Natural killer cell treated with Interleukin-12 subunit alpha and Interleukin-12 subunit beta and Interleukin-15 and Interleukin-18, amount 100 ng/mL, for 72 hours (primary cell): ENCODE results near the gene CCDC158. TPM values are rescaled to one million over a fixed set of nuclear protein-coding genes. Genes with fewer than 3 reads are reported as not detected.
A peak's percentile ranks its signal among the peaks of the same experiment; 100 is the strongest.

Experiments
- ATAC-seq, 2 donors: fragments of 150-1000 bp; cut with Tn5 transposase in 1 of 2; sonication (Bioruptor Pico), chemical (Tn5 transposase) in 1 of 2; 2 replicates each; pipeline ENCODE4 v1.10.0; 2021
- DNase-seq: peaks from one replicate; pipeline ENCODE4 v3.0.0; 2022; ENCODE audit warnings: low spot score
- H3K27ac Mint-ChIP-seq, 2 donors: 1 replicate in 1 of 2; 2 replicates in 1 of 2; pipeline ENCODE4 v1.8.0; 2022; ENCODE audit warnings: mixed read lengths in 2 of 2, mild to moderate bottlenecking in 1 of 2, moderate library complexity in 1 of 2
- H3K27me3 Mint-ChIP-seq, 2 donors: 1 replicate in 1 of 2; 2 replicates in 1 of 2; pipeline ENCODE4 v1.8.0; 2022; ENCODE audit warnings: mixed read lengths in 2 of 2
- H3K36me3 Mint-ChIP-seq: one replicate; pipeline ENCODE4 v1.8.0; 2022; ENCODE audit warnings: mixed read lengths
- H3K4me1 Mint-ChIP-seq, 2 donors: 1 replicate in 1 of 2; 2 replicates in 1 of 2; pipeline ENCODE4 v1.8.0; 2022; ENCODE audit warnings: low read depth in 2 of 2, mixed read lengths in 2 of 2, mild to moderate bottlenecking in 1 of 2
- H3K4me3 Mint-ChIP-seq: one replicate; pipeline ENCODE4 v1.8.0; 2022; ENCODE audit warnings: mixed read lengths
- H3K9me3 Mint-ChIP-seq: 2 replicates; pipeline ENCODE4 v1.8.0; 2022; ENCODE audit warnings: mixed read lengths
- total RNA-seq, 2 donors: library from RNA; stranded (reverse); gene quantifications; one replicate each; pipeline ENCODE4 v1.2.3, GENCODE V29; 2022

The CCDC158 gene
- total RNA-seq, 2 donors from 2014 or later = not detected

DNA sequence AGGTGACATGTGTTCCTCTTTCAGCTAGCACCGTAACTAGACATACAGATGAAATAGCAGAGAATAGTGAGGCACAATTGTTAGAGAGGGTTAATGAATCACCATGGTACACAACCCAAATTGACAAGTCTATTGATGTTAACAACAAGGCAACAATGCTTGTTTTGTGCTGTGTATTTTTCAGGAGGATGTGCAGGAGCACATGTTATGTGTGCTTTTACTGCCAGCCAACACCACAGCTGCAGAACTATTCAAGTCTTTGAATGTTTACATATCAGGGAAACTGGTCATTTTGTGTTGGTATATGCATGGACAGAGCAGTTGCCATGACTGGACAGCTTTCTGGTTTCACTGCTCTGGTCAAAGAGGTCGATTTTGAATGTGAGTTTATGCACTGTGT is 81.6 kb downstream of the CCDC158 start:
- peaks cover 0 to 17% of the 10 kb centered on the region in 2 donors for H3K27me3 Mint-ChIP-seq
- no peak overlapping the region for H3K4me3 Mint-ChIP-seq
- H3K9me3 Mint-ChIP-seq = no peaks in the 10 kb centered on the region
- no peak overlapping the region for H3K27ac Mint-ChIP-seq
- no peaks in the 10 kb centered on the region for H3K4me1 Mint-ChIP-seq
- ATAC-seq (no peak), DNase-seq (no peak)
- H3K36me3 Mint-ChIP-seq = no peaks in the 10 kb centered on the region

DNA sequence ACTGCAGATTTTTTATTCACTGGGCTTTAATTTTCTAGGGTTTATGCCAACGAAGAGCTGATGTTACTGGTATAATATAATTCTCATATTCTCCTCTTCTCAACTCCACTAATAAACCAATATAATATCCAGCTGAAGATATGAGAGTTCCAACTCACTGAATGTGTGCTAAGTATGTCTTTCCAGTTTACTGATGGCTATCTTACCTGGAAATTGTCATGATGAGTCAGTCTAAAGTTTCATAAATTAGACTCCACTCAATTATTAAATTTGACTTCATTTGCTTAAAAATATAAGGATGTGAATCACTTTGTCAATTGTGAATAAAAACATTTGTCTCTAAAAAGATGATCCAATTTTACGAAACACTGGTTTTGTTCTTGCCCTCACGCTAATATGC is 86.1 kb downstream of the CCDC158 start:
- DNase-seq (no peak), ATAC-seq (no peak)
- Mint-ChIP-seq H3K27ac (no peak overlapping the region), H3K4me3 (no peak overlapping the region), H3K36me3 (no peaks in the 10 kb centered on the region), H3K9me3 (no peaks in the 10 kb centered on the region), H3K27me3 (peaks cover 7 to 17% of the 10 kb centered on the region in 2 donors), H3K4me1 (no peaks in the 10 kb centered on the region)

DNA sequence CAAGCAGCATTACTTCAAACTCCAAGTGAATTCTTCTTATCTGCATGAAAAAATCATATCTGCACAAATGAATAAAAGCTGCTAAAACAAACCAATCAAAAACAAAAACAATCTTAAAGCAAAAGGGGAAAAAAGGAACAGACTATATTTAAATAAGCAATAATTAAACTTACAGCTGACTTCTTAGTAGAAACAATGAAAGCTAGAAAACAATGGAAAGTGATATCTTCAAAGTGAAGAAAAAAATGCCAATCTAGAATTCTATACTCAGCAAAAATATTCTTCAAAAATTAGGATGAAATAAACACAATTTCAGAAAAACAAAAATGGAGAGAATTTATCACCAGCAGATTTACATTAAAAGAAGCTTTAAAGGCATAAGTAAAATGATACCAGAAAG is 94.4 kb downstream of the CCDC158 start:
- H3K4me3 Mint-ChIP-seq = no peak overlapping the region
- DNase-seq (no peak), ATAC-seq (no peak)
- peaks cover 0 to 2% of the 10 kb centered on the region in 2 donors for H3K27me3 Mint-ChIP-seq
- H3K4me1 Mint-ChIP-seq = peaks cover 3 to 6% of the 10 kb centered on the region in 2 donors
- H3K36me3 Mint-ChIP-seq = peaks cover 27% of the 10 kb centered on the region
- peak overlapping the region in 1 of 2 donors; percentile 58 for H3K27ac Mint-ChIP-seq
- peaks cover 4% of the 10 kb centered on the region for H3K9me3 Mint-ChIP-seq

DNA sequence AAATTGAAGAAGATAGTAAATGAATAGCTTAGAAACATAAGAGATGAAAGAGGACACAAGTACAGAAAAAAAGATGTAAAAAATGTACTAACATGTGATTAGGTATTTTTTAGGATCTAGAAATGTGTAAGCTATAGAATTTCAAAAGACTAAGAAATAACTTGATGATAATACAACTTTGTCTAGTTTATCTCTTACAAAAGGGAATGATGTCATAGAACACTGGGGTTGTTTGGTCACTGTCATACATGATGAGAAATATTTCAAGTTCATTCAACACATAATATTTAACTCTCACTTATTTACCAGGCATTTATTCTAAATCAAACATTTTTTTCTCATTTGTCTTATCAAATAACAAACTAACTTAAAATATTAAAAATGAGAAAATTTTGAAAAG is 95.9 kb downstream of the CCDC158 start:
- peaks cover 3 to 6% of the 10 kb centered on the region in 2 donors for H3K4me1 Mint-ChIP-seq
- H3K27ac Mint-ChIP-seq = no peak overlapping the region
- H3K36me3 Mint-ChIP-seq = peaks cover 33% of the 10 kb centered on the region
- H3K9me3 Mint-ChIP-seq = peaks cover 4% of the 10 kb centered on the region
- no peak for ATAC-seq
- H3K27me3 Mint-ChIP-seq = peaks cover 0 to 6% of the 10 kb centered on the region in 2 donors
- DNase-seq = no peak
- H3K4me3 Mint-ChIP-seq = no peak overlapping the region

DNA sequence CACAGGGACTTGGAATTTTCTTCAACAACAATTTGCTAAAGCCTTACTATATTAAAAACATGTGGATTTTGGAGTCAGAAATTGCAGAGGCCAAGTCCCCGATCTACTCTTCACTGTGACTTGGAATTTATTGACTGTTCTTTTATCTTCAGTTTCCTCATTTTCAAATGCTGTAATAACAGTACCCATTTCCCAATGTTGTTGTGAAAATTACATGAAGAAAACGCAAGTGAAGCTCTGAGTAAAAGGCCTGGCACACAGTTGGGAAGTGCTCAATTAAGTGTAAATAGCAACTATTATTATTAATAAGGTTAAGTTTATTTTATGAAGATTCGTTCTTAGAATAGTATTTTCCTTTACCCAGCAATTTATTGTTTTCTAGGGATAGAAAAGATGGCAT is 98.7 kb downstream of the CCDC158 start:
- Mint-ChIP-seq H3K27ac (no peak overlapping the region), H3K27me3 (peaks cover 3 to 21% of the 10 kb centered on the region in 2 donors), H3K4me3 (no peak overlapping the region), H3K4me1 (peaks cover 3 to 6% of the 10 kb centered on the region in 2 donors), H3K9me3 (peaks cover 4% of the 10 kb centered on the region), H3K36me3 (peaks cover 36% of the 10 kb centered on the region)
- ATAC-seq = no peak
- no peak for DNase-seq

DNA sequence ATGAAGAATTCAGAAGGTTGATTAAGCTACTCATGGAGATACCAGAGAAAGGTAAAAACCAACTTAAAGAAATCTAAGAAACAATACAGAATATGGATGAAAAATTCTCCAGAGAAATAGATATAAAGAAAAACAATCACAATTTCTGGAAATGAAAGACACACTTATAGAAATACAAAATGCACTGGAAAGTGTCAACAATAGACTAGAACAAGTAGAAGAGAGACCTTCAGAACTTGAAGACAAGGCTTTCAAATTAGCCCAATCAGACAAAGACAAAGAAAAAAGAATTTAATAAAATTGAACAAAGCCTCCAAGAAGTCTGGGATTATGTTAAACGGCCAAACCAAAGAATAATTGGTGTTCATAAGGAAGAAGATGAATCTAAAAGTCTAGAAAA is 104.8 kb downstream of the CCDC158 start:
- H3K4me3 Mint-ChIP-seq = no peak overlapping the region
- H3K9me3 Mint-ChIP-seq = peaks cover 7% of the 10 kb centered on the region
- DNase-seq = no peak
- peaks cover 9 to 26% of the 10 kb centered on the region in 2 donors for H3K27me3 Mint-ChIP-seq
- no peak for ATAC-seq
- no peaks in the 10 kb centered on the region for H3K4me1 Mint-ChIP-seq
- no peak overlapping the region for H3K27ac Mint-ChIP-seq
- peaks cover 37% of the 10 kb centered on the region for H3K36me3 Mint-ChIP-seq

DNA sequence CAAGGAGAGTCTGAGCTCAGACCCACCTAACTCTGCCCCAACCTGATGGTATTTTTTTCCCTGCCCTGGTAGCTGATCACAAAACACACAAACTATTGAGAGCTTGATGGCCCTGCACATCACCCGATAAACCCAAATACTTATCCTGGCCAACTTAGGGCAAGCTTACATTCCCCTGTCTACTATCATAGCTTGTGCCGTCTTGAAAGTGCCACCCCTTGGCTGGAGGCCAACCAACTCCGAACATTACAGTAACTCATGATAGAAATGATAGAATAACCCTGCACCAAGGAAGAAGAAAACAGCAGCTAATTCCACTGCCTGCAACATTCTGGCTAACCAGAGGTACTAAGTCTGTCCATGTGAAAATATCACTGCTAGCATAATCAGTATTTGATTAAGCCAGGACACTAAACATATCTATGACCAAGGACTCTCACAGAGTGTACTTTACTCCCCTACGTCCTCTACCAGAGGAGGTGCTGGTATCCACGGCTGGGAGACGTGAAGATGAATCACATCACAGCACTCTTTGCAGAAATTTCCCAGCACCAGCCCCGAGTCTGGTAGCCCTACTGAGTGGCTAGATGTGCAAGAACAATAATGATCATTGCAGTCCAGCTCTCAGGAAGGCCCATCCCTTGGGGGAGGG is 105.5 kb downstream of the CCDC158 start:
- H3K27ac Mint-ChIP-seq = no peak overlapping the region
- ATAC-seq = no peak
- peaks cover 34% of the 10 kb centered on the region for H3K36me3 Mint-ChIP-seq
- peaks cover 7% of the 10 kb centered on the region for H3K9me3 Mint-ChIP-seq
- DNase-seq = no peak
- no peak overlapping the region for H3K4me3 Mint-ChIP-seq
- H3K4me1 Mint-ChIP-seq = no peaks in the 10 kb centered on the region
- peaks cover 9 to 24% of the 10 kb centered on the region in 2 donors for H3K27me3 Mint-ChIP-seq

DNA sequence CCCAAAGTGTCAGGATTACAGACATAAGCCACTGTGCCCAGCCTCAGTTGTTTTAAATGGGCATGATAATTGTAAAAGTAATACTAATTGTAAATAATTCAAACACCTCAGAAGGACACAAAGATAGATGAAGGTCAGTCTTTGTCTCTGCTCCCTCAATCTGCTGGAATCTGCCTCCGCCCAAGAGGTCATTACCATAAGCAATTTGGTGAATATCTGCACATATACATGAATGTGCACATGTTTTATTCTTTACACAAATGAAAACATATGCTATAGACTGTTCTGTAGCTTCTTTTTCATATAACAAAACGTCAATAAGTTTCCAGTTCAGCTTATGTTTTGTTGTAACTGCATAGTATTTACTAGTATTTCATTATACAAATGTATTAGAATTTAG is 107.4 kb downstream of the CCDC158 start:
- Mint-ChIP-seq H3K27me3 (peaks cover 8 to 18% of the 10 kb centered on the region in 2 donors), H3K4me1 (no peaks in the 10 kb centered on the region), H3K4me3 (no peak overlapping the region), H3K36me3 (peaks cover 25% of the 10 kb centered on the region), H3K27ac (no peak overlapping the region), H3K9me3 (peaks cover 7% of the 10 kb centered on the region)
- DNase-seq (no peak), ATAC-seq (no peak)

DNA sequence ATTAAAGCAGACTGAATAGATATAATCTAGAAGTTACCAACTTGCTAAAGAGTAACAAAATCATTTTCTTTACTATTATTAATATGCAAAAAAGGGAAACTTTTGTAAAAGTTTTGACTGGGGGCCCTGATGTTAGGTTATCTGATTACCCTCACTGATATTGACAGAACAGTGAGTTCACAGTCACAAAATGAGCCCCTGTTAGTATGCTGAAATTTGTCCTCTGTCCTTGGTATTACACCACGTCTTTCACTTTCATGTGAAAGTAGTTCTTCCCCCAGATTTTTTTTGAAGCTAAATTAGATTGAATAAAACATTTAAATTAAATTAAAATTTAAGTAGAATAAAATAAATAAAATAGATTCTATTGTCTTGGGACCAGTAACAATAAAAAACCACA is 108.5 kb downstream of the CCDC158 start:
- no peaks in the 10 kb centered on the region for H3K4me1 Mint-ChIP-seq
- H3K36me3 Mint-ChIP-seq = peaks cover 15% of the 10 kb centered on the region
- H3K27me3 Mint-ChIP-seq = peaks cover 6 to 7% of the 10 kb centered on the region in 2 donors
- DNase-seq = no peak
- H3K9me3 Mint-ChIP-seq = peaks cover 7% of the 10 kb centered on the region
- H3K4me3 Mint-ChIP-seq = no peak overlapping the region
- no peak overlapping the region for H3K27ac Mint-ChIP-seq
- ATAC-seq = no peak

DNA sequence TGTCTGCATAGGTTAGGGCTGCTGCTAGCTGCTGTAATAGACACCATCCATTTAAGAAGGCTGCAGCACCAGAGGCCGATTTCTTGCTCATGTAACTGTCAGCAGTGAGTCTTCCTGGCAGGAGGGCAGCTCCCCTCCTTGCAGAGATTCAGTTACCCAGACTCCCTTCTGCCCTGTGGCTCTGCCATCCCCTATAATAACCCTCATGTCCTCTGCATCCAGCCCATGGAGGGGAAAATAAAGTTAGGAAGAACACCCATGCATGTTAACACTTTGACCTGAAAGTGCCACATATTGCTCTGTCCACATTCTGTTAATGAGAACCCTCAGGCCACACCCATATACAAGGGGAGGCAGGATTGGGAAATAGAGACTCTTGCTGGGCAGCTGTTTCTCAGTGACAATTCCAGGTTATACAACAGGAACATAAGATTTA is 109.0 kb downstream of the CCDC158 start:
- H3K27ac Mint-ChIP-seq = no peak overlapping the region
- H3K9me3 Mint-ChIP-seq = peaks cover 4% of the 10 kb centered on the region
- peaks cover 2 to 3% of the 10 kb centered on the region in 2 donors for H3K27me3 Mint-ChIP-seq
- ATAC-seq (no peak), DNase-seq (no peak)
- no peak overlapping the region for H3K4me3 Mint-ChIP-seq
- H3K4me1 Mint-ChIP-seq = no peaks in the 10 kb centered on the region
- H3K36me3 Mint-ChIP-seq = peaks cover 11% of the 10 kb centered on the region

DNA sequence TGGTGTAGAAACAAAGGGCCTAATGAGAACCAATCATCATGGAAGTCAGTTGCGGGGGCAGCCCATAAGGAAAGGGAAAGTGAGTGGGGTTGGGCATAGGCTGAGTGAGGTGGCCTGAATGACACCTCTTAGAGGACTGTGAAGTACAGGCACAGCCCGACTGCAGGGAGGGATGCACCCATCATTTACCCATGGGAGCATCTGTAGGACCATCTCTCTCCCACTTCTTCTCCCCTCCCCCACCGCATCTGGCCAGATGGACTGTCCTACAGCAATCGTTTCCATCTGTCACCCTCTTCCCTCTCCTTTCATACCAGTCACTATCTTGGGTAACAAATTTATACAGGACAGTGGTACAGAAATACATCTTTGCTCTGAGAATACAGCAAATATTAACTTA is 110.3 kb downstream of the CCDC158 start:
- no peaks in the 10 kb centered on the region for H3K4me1 Mint-ChIP-seq
- DNase-seq = no peak
- H3K27ac Mint-ChIP-seq = no peak overlapping the region
- H3K9me3 Mint-ChIP-seq = no peaks in the 10 kb centered on the region
- H3K4me3 Mint-ChIP-seq = no peak overlapping the region
- no peak for ATAC-seq
- no peaks in the 10 kb centered on the region for H3K36me3 Mint-ChIP-seq
- H3K27me3 Mint-ChIP-seq = no peaks in the 10 kb centered on the region

DNA sequence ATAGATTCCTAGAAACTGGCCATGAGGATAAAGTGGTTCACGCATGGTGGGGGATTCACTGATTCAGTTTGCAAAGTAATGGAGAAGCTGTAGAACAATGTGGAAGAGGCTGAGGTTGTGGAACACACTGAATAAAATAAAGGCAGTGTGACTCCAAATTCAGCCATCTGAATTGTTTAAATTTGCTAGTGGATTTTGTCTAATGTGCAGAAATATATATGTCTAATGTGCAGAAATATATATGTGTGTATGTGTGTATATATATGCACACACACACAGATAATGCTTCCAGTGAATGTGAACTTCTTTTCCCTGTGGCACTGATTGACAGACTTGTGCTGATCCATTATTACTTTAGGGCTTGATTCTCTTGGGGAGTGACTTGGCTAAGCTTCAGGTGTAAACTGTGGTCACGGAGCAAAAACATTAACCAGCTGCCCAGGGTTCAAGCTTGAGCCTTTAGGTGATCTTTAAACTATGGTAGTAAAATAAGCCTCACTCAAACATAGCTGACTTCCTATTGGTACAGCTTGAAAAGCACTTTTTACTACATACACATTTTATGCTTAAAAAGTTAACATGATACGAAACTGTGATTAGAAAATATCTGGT is 110.9 kb downstream of the CCDC158 start:
- DNase-seq (no peak), ATAC-seq (no peak)
- no peak overlapping the region for H3K4me3 Mint-ChIP-seq

DNA sequence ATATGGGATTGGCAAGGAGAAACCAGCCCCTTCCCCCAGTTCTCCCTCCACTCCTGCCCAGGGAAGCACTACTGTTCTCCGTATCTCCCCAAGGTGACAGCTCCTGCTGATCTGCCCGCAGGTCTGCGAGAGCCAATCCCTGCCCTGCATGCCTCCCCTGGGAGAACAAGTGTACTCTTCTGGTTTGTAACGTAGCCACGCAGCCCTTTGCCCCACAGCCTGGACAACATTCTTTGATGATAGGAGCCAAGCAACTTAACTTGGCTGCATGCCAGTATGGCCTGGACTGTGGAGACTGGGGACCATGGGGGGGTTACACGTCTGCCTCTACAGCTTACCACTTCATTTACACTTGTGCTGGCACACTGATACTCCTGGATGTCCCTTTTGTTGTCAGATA is 112.4 kb downstream of the CCDC158 start:
- Mint-ChIP-seq H3K9me3 (no peaks in the 10 kb centered on the region), H3K4me3 (no peak overlapping the region), H3K27me3 (peaks cover 0 to under 1% of the 10 kb centered on the region in 2 donors), H3K36me3 (no peaks in the 10 kb centered on the region), H3K27ac (no peak overlapping the region), H3K4me1 (peaks cover 13% of the 10 kb centered on the region in 2 donors)
- no peak for DNase-seq
- ATAC-seq = no peak

More for the DNA sequence above, 110.9 kb downstream of the CCDC158 start:
- no peaks in the 10 kb centered on the region for H3K27me3 Mint-ChIP-seq
- H3K27ac Mint-ChIP-seq = no peak overlapping the region
- H3K9me3 Mint-ChIP-seq = no peaks in the 10 kb centered on the region
- H3K36me3 Mint-ChIP-seq = no peaks in the 10 kb centered on the region
- H3K4me1 Mint-ChIP-seq = peaks cover 6% of the 10 kb centered on the region in 2 donors

DNA sequence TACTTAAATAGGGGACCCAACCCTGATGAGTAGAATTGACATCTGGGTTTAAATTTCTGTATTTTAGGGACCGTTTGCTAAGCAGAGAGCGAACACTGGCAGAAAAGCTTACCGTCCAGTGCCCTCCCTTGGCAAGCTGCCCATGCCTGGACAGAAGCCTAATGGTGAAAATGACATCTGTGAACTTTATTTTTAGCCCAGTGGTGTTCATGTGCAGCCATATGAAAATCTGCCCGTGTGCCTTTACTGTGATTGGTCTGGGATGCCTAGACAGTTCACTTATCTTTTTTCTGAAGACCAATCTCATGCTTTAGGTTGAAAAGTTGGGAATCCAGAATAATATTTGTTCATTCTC is 113.3 kb downstream of the CCDC158 start:
- DNase-seq = no peak
- ATAC-seq = no peak
- Mint-ChIP-seq H3K27ac (no peak overlapping the region), H3K27me3 (peaks cover 0 to 2% of the 10 kb centered on the region in 2 donors), H3K4me3 (peak overlapping the region; percentile 89), H3K9me3 (no peaks in the 10 kb centered on the region), H3K4me1 (peaks cover 19% of the 10 kb centered on the region in 2 donors), H3K36me3 (no peaks in the 10 kb centered on the region)
